Hepatocyte (in vitro differentiated cells): Measurements from ENCODE around the gene NPR3. TPM values are rescaled to one million over a fixed set of nuclear protein-coding genes. Genes with fewer than 3 reads are reported as not detected.

Source experiments
- DNase-seq: peaks from one replicate; pipeline ENCODE4 v3.0.0-alpha.2; 2016; ENCODE audit warnings: low spot score
- H2AFZ ChIP-seq: fragments of 200-600 bp; sonication (generic); 2 replicates; pipeline ENCODE4 v1.6.0; 2016; ENCODE audit warnings: antibody characterized with exemption, mild to moderate bottlenecking
- H3K27ac ChIP-seq: fragments of 200-600 bp; sonication (generic); 2 replicates; pipeline ENCODE4 v1.5.1; 2016; ENCODE audit warnings: mild to moderate bottlenecking
- H3K27me3 ChIP-seq: fragments of 200-600 bp; sonication (generic); 2 replicates; pipeline ENCODE4 v1.6.1; 2016
- H3K36me3 ChIP-seq: fragments of 200-600 bp; sonication (generic); replicated peaks from 2 replicates; pipeline ENCODE4 v1.5.1; 2016; ENCODE audit warnings: low read depth; ENCODE audit not compliant: insufficient read depth
- H3K4me1 ChIP-seq: fragments of 200-600 bp; sonication (generic); 2 replicates; pipeline ENCODE4 v1.5.1; 2016; ENCODE audit warnings: mild to moderate bottlenecking, moderate library complexity; ENCODE audit not compliant: insufficient read depth
- H3K4me2 ChIP-seq: fragments of 200-600 bp; sonication (generic); 2 replicates; pipeline ENCODE4 v1.6.0; 2016
- H3K4me3 ChIP-seq: fragments of 200-600 bp; sonication (generic); 2 replicates; pipeline ENCODE4 v1.5.1; 2016; ENCODE audit warnings: mild to moderate bottlenecking
- H3K79me2 ChIP-seq: fragments of 200-600 bp; sonication (generic); 2 replicates; pipeline ENCODE4 v1.6.0; 2017; ENCODE audit warnings: mild to moderate bottlenecking
- H3K9me2 ChIP-seq: fragments of 200-600 bp; sonication (generic); replicated peaks from 2 replicates; pipeline ENCODE4 v1.6.0; 2017; ENCODE audit warnings: mild to moderate bottlenecking; ENCODE audit not compliant: insufficient read depth
- H3K9me3 ChIP-seq: fragments of 200-600 bp; sonication (generic); 2 replicates; pipeline ENCODE4 v1.5.1; 2016; ENCODE audit warnings: low read depth, mild to moderate bottlenecking
- H4K20me1 ChIP-seq: fragments of 200-600 bp; sonication (generic); 2 replicates; pipeline ENCODE4 v1.6.0; 2016; ENCODE audit warnings: mild to moderate bottlenecking; ENCODE audit not compliant: insufficient read depth, poor library complexity, severe bottlenecking
- CTCF ChIP-seq: fragments of 200-600 bp; sonication (generic); IDR thresholded peaks from 2 replicates; pipeline ENCODE4 v1.5.1; 2016; ENCODE audit warnings: antibody characterized with exemption, mild to moderate bottlenecking; ENCODE audit not compliant: poor library complexity
- EZH2 ChIP-seq: fragments of 200-600 bp; sonication (generic); IDR thresholded peaks from 2 replicates; pipeline ENCODE4 v1.6.1; 2016; ENCODE audit warnings: antibody characterized with exemption, mild to moderate bottlenecking, borderline replicate concordance
- EZH2phosphoT487 ChIP-seq: fragments of 200-600 bp; sonication (generic); IDR thresholded peaks from one replicate; pipeline ENCODE4 v1.6.1; 2018; ENCODE audit warnings: antibody characterized with exemption, mild to moderate bottlenecking, low read depth, moderate library complexity; ENCODE audit not compliant: unreplicated experiment, severe bottlenecking
- WGBS: methylation state at CpG from one replicate; pipeline ENCODE4 v1.1.6; 2016; ENCODE audit warnings: low lambda C conversion rate; ENCODE audit errors: missing lambda C conversion rate; 5-methylcytosine and 5-hydroxymethylcytosine counted together
- polyA plus RNA-seq: library from polyadenylated mRNA; unstranded; fragments of >200 nt; fragmentation: Nextera tagmentation; extraction: Ambion mirVana; gene quantifications from 2 replicates; pipeline ENCODE4 v1.2.1, GENCODE V29; 2016
- total RNA-seq: library from RNA; depleted of rRNA; stranded (reverse); fragments of >200 nt; gene quantifications from 2 replicates; pipeline ENCODE4 v1.2.3, GENCODE V29; 2014

The NPR3 gene
- total and polyA plus RNA-seq, 2 experiments from 2014 or later = 3.6 to 20.0 TPM

DNA sequence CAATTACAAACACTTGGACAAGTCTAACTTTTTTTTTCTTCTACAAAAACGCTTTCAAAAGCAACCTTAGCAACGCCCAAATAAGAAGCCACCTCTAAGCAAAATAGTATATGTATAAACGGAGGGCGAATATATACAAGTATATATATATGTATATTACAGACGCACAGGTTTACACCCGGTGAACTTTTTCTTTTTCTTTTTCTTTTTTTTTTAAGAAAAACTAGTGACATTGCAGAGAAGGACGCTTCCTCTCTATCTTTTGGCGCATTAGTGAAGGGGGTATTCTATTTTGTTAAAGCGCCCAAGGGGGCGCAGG, 200 bp downstream of the NPR3 start:
- H3K27ac ChIP-seq = no peak overlapping the region
- peak overlapping the region; percentile 95 for H3K4me2 ChIP-seq
- DNase-seq = no peak
- H3K79me2 ChIP-seq = no peaks in the 10 kb centered on the region
- no peaks in the 10 kb centered on the region for H3K9me2 ChIP-seq
- H3K4me3 ChIP-seq = peak overlapping the region; percentile 10
- no peaks in the 10 kb centered on the region for H4K20me1 ChIP-seq
- H3K4me1 ChIP-seq = peaks cover 8% of the 10 kb centered on the region
- no peaks in the 10 kb centered on the region for H3K9me3 ChIP-seq
- no peaks in the 10 kb centered on the region for H3K36me3 ChIP-seq
- peak overlapping the region; percentile 10 for H2AFZ ChIP-seq
- TF ChIP-seq EZH2phosphoT487 = no peak
- TF ChIP-seq CTCF = no peak
- no peak for TF ChIP-seq EZH2
- WGBS = under 1% methylated on average over 10 of the region's 10 CpGs
- H3K27me3 ChIP-seq = peaks cover 57% of the 10 kb centered on the region

- peaks cover 57% of the 10 kb centered on the region for H3K27me3 ChIP-seq
- no peaks in the 10 kb centered on the region for H3K9me2 ChIP-seq
- no peaks in the 10 kb centered on the region for H3K79me2 ChIP-seq
- no peak for TF ChIP-seq CTCF
- TF ChIP-seq EZH2phosphoT487 = peak; percentile 49
- peak; percentile 88 for TF ChIP-seq EZH2
- H3K36me3 ChIP-seq = no peaks in the 10 kb centered on the region
- peak overlapping the region; percentile 95 for H3K4me2 ChIP-seq
- H3K27ac ChIP-seq = no peak overlapping the region
- H3K9me3 ChIP-seq = no peaks in the 10 kb centered on the region
- peak overlapping the region; percentile 35 for H3K4me3 ChIP-seq
- WGBS = 3% methylated on average over 68 of the region's 76 CpGs
- DNase-seq = no peak
- H4K20me1 ChIP-seq = no peaks in the 10 kb centered on the region
- H3K4me1 ChIP-seq = peaks cover 8% of the 10 kb centered on the region
- peak overlapping the region; percentile 10 for H2AFZ ChIP-seq
These were observed 760 bp downstream of the NPR3 start for GRCh38 chr5:32711681-32712480.

- H2AFZ ChIP-seq = no peak overlapping the region
- peak overlapping the region; percentile 95 for H3K4me2 ChIP-seq
- no peak overlapping the region for H3K27ac ChIP-seq
- H3K9me2 ChIP-seq = no peaks in the 10 kb centered on the region
- peaks cover 57% of the 10 kb centered on the region for H3K27me3 ChIP-seq
- no peaks in the 10 kb centered on the region for H3K79me2 ChIP-seq
- no peaks in the 10 kb centered on the region for H3K9me3 ChIP-seq
- no peaks in the 10 kb centered on the region for H3K36me3 ChIP-seq
- WGBS = 6% methylated on average over 54 of the region's 56 CpGs
- H3K4me3 ChIP-seq = peak overlapping the region; percentile 35
- no peak for DNase-seq
- H4K20me1 ChIP-seq = no peaks in the 10 kb centered on the region
- TF ChIP-seq CTCF (no peak), EZH2 (peak; percentile 44)
- H3K4me1 ChIP-seq = peaks cover 8% of the 10 kb centered on the region
These were observed 1.6 kb downstream of the NPR3 start for GRCh38 chr5:32712481-32713360.
